Measurements from ENCODE around the gene GPBAR1. TPM values are rescaled to one million over a fixed set of nuclear protein-coding genes. Genes with fewer than 3 reads are reported as not detected.

GPBAR1 gene
- total RNA-seq (2014; rRNA removed; shearing (Covaris generic)), result 0.37 TPM in 1 of 2 replicates, not detected in the other

- no peak for DNase-seq (ENCODE audit: low spot score)
Observed at GRCh38 chr2:218260742-218261422, at the start of gene GPBAR1. Gene GPBAR1 (plus strand): TSS chr2:218261015. CDS start chr2:218262725, 1,710 bp downstream.

- no peak for DNase-seq (ENCODE audit: low spot score)
Observed at GRCh38 chr2:218214116-218214515, 46.7 kb upstream of the GPBAR1 start.

- no peak for DNase-seq (ENCODE audit: low spot score)
Observed at GRCh38 chr2:218216336-218216673, 44.5 kb upstream of the GPBAR1 start.

GRCh38 chr2:218216674-218217359, 44.0 kb upstream of the GPBAR1 start, which contains the start of gene ARPC2:
Gene ARPC2 (plus strand): TSS chr2:218217189. CDS start chr2:218217471, 282 bp downstream.
- peak; percentile 88 for DNase-seq (ENCODE audit: low spot score)

- DNase-seq (ENCODE audit: low spot score), result no peak
Observed at GRCh38 chr2:218217360-218218267, 43.2 kb upstream of the GPBAR1 start.

GRCh38 chr2:218218268-218219185, 42.3 kb upstream of the GPBAR1 start:
- no peak for DNase-seq (ENCODE audit: low spot score)

GRCh38 chr2:218219934-218220333, 40.9 kb upstream of the GPBAR1 start:
- DNase-seq (ENCODE audit: low spot score), result no peak

GRCh38 chr2:218221000-218221399, 39.8 kb upstream of the GPBAR1 start:
- no peak for DNase-seq (ENCODE audit: low spot score)

GRCh38 chr2:218223046-218223445, 37.8 kb upstream of the GPBAR1 start:
- no peak for DNase-seq (ENCODE audit: low spot score)

- no peak for DNase-seq (ENCODE audit: low spot score)
Observed at GRCh38 chr2:218224186-218224585, 36.6 kb upstream of the GPBAR1 start.

- no peak for DNase-seq (ENCODE audit: low spot score)
Observed at GRCh38 chr2:218226903-218227302, 33.9 kb upstream of the GPBAR1 start.

GRCh38 chr2:218228366-218229090, 32.3 kb upstream of the GPBAR1 start:
- no peak for DNase-seq (ENCODE audit: low spot score)

- DNase-seq (ENCODE audit: low spot score), result peak; percentile 82
Observed at GRCh38 chr2:218229239-218229638, 31.6 kb upstream of the GPBAR1 start.

- DNase-seq (ENCODE audit: low spot score), result peak; percentile 33
Observed at GRCh38 chr2:218229851-218230250, 31.0 kb upstream of the GPBAR1 start.

GRCh38 chr2:218230882-218231281, 29.9 kb upstream of the GPBAR1 start:
- DNase-seq (ENCODE audit: low spot score), result peak; percentile 36

GRCh38 chr2:218233543-218233942, 27.3 kb upstream of the GPBAR1 start:
- DNase-seq (ENCODE audit: low spot score), result no peak

GRCh38 chr2:218234521-218234920, 26.3 kb upstream of the GPBAR1 start:
- no peak for DNase-seq (ENCODE audit: low spot score)

- DNase-seq (ENCODE audit: low spot score), result no peak
Observed at GRCh38 chr2:218235017-218235416, 25.8 kb upstream of the GPBAR1 start.

GRCh38 chr2:218236829-218237228, 24.0 kb upstream of the GPBAR1 start:
- DNase-seq (ENCODE audit: low spot score), result no peak

GRCh38 chr2:218238887-218239286, 21.9 kb upstream of the GPBAR1 start:
- DNase-seq (ENCODE audit: low spot score), result no peak

All from H4 (cell line).